HFFc6 (cell line): ENCODE measurements around the gene GLDC. TPM values are rescaled to one million over a fixed set of nuclear protein-coding genes. Genes with fewer than 3 reads are reported as not detected.

Experiments
- DNase-seq: peaks from one replicate; pipeline ENCODE4 v3.0.0-alpha.2; 2018
- H3K27ac Mint-ChIP-seq: 2 replicates; pipeline ENCODE4 v1.8.0; 2020; ENCODE audit warnings: mild to moderate bottlenecking, mixed read lengths
- H3K27me3 Mint-ChIP-seq: 2 replicates; pipeline ENCODE4 v1.8.0; 2021; ENCODE audit warnings: mild to moderate bottlenecking, moderate library complexity, mixed read lengths; ENCODE audit not compliant: insufficient read depth
- H3K36me3 Mint-ChIP-seq: 2 replicates; pipeline ENCODE4 v1.8.0; 2021; ENCODE audit warnings: low read depth, mixed read lengths
- H3K4me1 Mint-ChIP-seq: 2 replicates; pipeline ENCODE4 v1.8.0; 2020; ENCODE audit warnings: low read depth, mixed read lengths
- H3K4me3 Mint-ChIP-seq: 2 replicates; pipeline ENCODE4 v1.8.0; 2020; ENCODE audit warnings: mild to moderate bottlenecking, moderate library complexity, mixed read lengths
- H3K9me3 Mint-ChIP-seq: 2 replicates; pipeline ENCODE4 v1.8.0; 2020; ENCODE audit warnings: mild to moderate bottlenecking, mixed read lengths
- CTCF ChIP-seq: fragments of 200-600 bp; sonication (generic); IDR thresholded peaks from 2 replicates; pipeline ENCODE4 v1.5.0; 2021; ENCODE audit warnings: antibody characterized with exemption, mild to moderate bottlenecking
- total RNA-seq, 6 experiments: library from RNA; stranded (reverse); fragmentation: NEBNext Ultra II Directional; extraction: Animal tissue kit (Norgen Biotek cat#: 25700); gene quantifications; 2 replicates in 1 of 6; 3 replicates in 5 of 6; pipeline ENCODE4 v1.2.3, GENCODE V29; 2021

Gene GLDC
- total RNA-seq, 6 experiments from 2014 or later: 0.12 to 0.41 (median 0.23) TPM

GRCh38 chr9:6620353-6620752, 25.2 kb downstream of the GLDC start:
- H3K27ac Mint-ChIP-seq: no peak overlapping the region
- no peaks in the 10 kb centered on the region for H3K36me3 Mint-ChIP-seq
- peaks cover 4% of the 10 kb centered on the region; the same call in 1 of the 2 replicates for H3K9me3 Mint-ChIP-seq
- H3K27me3 Mint-ChIP-seq: peaks cover 18% of the 10 kb centered on the region; the same call in 1 of the 2 replicates
- DNase-seq: no peak
- no peak for TF ChIP-seq CTCF
- H3K4me1 Mint-ChIP-seq: no peaks in the 10 kb centered on the region
- H3K4me3 Mint-ChIP-seq: no peak overlapping the region

- no peak for DNase-seq
- Mint-ChIP-seq H3K4me3 (no peak overlapping the region), H3K27ac (no peak overlapping the region), H3K9me3 (peaks cover 4% of the 10 kb centered on the region; the same call in 1 of the 2 replicates), H3K4me1 (no peaks in the 10 kb centered on the region), H3K36me3 (no peaks in the 10 kb centered on the region), H3K27me3 (peaks cover 18% of the 10 kb centered on the region; the same call in 1 of the 2 replicates)
- TF ChIP-seq CTCF: no peak
Measured at GRCh38 chr9:6619909-6620308, 25.6 kb downstream of the GLDC start.

GRCh38 chr9:6616951-6617602, 28.5 kb downstream of the GLDC start:
- no peak overlapping the region for H3K4me3 Mint-ChIP-seq
- peaks cover 4% of the 10 kb centered on the region; the same call in 1 of the 2 replicates for H3K9me3 Mint-ChIP-seq

DNA sequence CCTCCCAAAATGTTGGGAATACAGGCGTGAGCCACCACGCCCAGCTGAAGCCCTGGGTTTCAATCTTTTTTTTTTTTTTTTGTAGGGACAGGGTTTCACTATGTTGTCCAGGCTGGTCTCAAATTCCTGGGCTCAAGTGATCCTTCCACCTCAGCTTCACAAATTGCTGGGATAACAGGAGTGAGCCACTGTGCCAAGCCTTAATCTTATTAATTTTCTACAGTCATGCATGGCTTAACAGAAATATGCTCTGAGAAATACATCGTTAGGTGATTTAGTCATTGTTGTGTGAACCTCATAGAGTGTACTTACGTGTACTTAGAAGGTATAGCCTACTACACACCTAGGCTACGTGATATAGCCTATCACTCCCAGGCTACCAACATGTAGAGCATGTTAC, 31.0 kb downstream of the GLDC start:
- DNase-seq: no peak
- Mint-ChIP-seq H3K4me3 (no peak overlapping the region), H3K9me3 (no peaks in the 10 kb centered on the region), H3K4me1 (no peaks in the 10 kb centered on the region), H3K27me3 (peaks cover 10% of the 10 kb centered on the region), H3K27ac (no peak overlapping the region), H3K36me3 (no peaks in the 10 kb centered on the region)
- no peak for TF ChIP-seq CTCF

More at GRCh38 chr9:6616951-6617602, 28.5 kb downstream of the GLDC start:
- Mint-ChIP-seq H3K27ac (no peak overlapping the region), H3K4me1 (no peaks in the 10 kb centered on the region), H3K27me3 (peaks cover 14% of the 10 kb centered on the region), H3K36me3 (no peaks in the 10 kb centered on the region)
- TF ChIP-seq CTCF: no peak
- DNase-seq: no peak

DNA sequence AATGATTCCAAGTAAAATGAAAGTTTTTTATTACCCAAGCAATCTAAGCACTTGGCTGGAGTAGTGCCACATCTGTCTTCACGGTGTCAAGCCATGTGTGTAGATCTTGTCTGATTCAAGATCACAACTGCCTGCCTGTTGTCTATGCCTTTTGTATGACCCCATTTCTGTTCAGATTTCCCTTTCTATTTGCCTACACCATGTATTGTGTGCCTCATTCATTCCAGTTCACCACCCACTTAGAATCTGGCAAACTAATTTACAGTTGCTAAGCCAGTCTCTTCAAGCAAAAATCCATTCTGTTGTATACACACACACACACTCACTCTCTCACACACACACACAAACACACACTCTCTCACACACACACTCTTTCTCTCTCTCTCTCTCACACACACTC, 33.7 kb downstream of the GLDC start:
- no peak for DNase-seq
- Mint-ChIP-seq H3K4me1 (no peaks in the 10 kb centered on the region), H3K4me3 (no peak overlapping the region), H3K27me3 (peaks cover 5% of the 10 kb centered on the region), H3K9me3 (no peaks in the 10 kb centered on the region), H3K36me3 (no peaks in the 10 kb centered on the region), H3K27ac (no peak overlapping the region)
- no peak for TF ChIP-seq CTCF
